ENCODE results near the gene SH3BGRL2.

SH3BGRL2 gene

GRCh38 chr6:79630883-79631692 lies at the start of gene SH3BGRL2:
TSS of gene SH3BGRL2 (plus strand) at chr6:79631329. CDS start at chr6:79631462, 133 bp downstream.
- ATAC-seq (peak; percentile 50), DNase-seq (ENCODE audit: low spot score in 2 of 2) (no peak)
- Mint-ChIP-seq H3K27ac (no peak within 1 kb of the TSS), H3K4me3 (peak within 1 kb of the TSS; percentile 67), H3K9me3 (no peaks in the 10 kb centered on the region), H3K4me1 (peaks cover 6% of the 10 kb centered on the region), H3K36me3 (no peaks in the 10 kb centered on the region)

GRCh38 chr6:79584332-79584731 lies 46.8 kb upstream of the SH3BGRL2 start:
- no peaks in the 10 kb centered on the region for H3K4me1 Mint-ChIP-seq
- no peak overlapping the region for H3K4me3 Mint-ChIP-seq
- H3K27ac Mint-ChIP-seq, result no peak overlapping the region
- H3K9me3 Mint-ChIP-seq, result peaks cover 4% of the 10 kb centered on the region
- no peaks in the 10 kb centered on the region for H3K36me3 Mint-ChIP-seq
- ATAC-seq (no peak), DNase-seq (ENCODE audit: low spot score in 2 of 2) (no peak)

DNA sequence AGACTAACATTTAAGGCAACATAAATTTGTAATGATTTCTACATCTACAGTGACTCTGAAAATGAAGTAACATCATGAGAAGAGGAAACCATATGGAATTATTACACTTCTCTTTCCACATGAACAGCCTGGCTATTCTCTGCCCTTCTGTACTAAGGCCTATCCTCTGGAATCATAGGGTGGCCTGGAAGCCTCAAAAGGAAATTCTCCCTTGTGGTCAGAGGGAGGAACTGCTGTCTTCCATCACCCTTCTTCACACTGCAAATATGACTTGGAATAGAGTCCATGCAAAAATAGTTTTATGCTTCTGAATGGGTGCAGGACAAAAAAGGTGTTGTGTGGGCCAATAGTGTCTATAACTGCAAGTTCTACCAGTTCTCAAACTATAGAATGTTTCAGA lies 44.6 kb upstream of the SH3BGRL2 start:
- Mint-ChIP-seq H3K27ac (no peak overlapping the region), H3K9me3 (no peaks in the 10 kb centered on the region), H3K4me3 (no peak overlapping the region), H3K4me1 (no peaks in the 10 kb centered on the region), H3K36me3 (no peaks in the 10 kb centered on the region)
- ATAC-seq, result no peak
- DNase-seq (ENCODE audit: low spot score in 2 of 2), result no peak

GRCh38 chr6:79589701-79590100 lies 41.4 kb upstream of the SH3BGRL2 start:
- Mint-ChIP-seq H3K36me3 (no peaks in the 10 kb centered on the region), H3K4me1 (no peaks in the 10 kb centered on the region), H3K4me3 (no peak overlapping the region), H3K9me3 (no peaks in the 10 kb centered on the region), H3K27ac (no peak overlapping the region)
- DNase-seq (ENCODE audit: low spot score in 2 of 2) (no peak), ATAC-seq (no peak)

DNA sequence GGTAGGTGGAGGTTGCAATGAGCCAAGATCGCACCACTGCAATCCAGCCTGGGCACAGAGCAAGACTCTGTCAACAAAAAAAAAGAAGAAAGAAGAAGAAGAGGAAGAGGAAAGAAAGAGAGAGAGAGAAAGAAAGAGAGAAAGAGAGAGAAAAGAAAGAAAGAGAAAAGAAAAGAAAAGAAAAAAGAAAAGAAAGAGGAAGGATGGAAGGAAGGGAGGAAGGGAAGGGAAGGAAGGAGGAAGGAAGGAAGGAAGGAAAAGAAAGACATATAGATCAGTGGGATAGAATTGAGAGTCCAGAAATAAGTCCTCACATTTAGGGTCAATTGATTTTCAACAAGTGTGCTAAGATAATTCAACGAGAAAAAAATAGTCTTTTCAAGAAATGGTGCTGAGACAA lies 34.0 kb upstream of the SH3BGRL2 start:
- no peak for ATAC-seq
- DNase-seq (ENCODE audit: low spot score in 2 of 2), result no peak
- H3K4me1 Mint-ChIP-seq, result no peaks in the 10 kb centered on the region
- H3K4me3 Mint-ChIP-seq, result no peak overlapping the region
- no peaks in the 10 kb centered on the region for H3K9me3 Mint-ChIP-seq
- peaks cover 4% of the 10 kb centered on the region for H3K36me3 Mint-ChIP-seq
- H3K27ac Mint-ChIP-seq, result no peak overlapping the region

DNA sequence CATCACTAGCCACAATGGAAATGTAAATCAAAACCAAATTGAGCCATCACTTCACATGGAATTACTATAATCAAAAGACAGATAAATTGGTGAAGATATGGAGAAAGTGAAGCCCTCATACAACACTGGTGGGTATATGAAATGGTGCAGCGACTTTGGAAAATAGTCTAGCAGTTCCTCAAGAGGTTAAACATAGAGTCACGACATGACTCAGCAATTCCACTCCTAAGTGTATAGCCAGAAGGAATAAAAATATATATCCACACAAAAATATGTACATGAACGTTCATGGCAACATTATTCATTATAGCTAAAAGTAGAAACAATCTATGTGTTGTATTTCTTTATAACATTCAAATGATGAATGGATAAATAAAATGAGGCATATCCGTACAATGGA lies 33.1 kb upstream of the SH3BGRL2 start:
- no peak overlapping the region for H3K4me3 Mint-ChIP-seq
- peaks cover 4% of the 10 kb centered on the region for H3K36me3 Mint-ChIP-seq
- DNase-seq (ENCODE audit: low spot score in 2 of 2) (no peak), ATAC-seq (no peak)
- H3K9me3 Mint-ChIP-seq, result no peaks in the 10 kb centered on the region
- no peaks in the 10 kb centered on the region for H3K4me1 Mint-ChIP-seq
- no peak overlapping the region for H3K27ac Mint-ChIP-seq

DNA sequence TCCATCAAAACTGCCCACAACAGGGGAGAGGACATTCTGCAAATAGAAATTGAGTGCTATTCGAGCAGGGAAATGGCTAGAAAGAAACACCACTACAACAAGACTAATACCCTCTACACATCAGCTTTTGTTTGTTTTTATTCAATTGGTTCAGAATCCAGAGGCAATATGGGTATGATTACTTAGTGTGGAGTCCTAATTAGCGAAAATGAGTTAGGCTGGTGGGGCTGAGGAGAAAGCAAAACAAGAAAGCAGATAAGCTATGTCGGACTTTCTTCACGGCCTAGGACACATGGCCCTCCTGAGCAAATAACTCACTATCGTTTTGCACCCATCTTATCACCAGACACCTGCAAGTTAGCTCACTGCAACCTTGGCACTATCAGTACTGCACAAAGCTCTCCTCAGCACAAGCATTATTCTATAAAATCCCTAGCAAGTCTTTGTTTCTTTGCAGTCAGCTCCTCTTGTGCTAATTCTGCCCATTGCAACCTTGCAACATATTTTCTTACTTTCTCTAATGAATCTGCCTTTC lies 31.3 kb upstream of the SH3BGRL2 start:
- peaks cover 4% of the 10 kb centered on the region for H3K36me3 Mint-ChIP-seq

DNA sequence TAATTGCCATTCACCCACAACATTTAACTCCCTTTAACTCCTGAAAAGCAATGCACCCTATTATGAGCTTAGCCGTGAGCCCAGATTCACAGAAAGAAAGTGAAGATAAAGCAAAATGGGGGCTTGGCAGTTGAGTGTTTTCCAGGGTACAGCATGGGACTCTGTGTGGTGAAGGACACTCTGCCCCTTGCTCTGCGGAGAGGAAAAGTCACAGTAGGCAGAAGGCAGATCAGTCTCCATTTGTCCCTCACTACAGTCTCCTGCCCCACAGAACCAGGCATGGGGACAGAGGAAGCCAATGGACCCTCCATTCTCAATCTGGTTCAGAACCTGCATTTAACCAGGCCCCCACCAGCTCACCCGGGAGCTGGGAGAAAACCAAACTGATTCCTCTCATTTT lies 30.8 kb upstream of the SH3BGRL2 start:
- H3K9me3 Mint-ChIP-seq, result no peaks in the 10 kb centered on the region
- no peak overlapping the region for H3K27ac Mint-ChIP-seq
- no peak for ATAC-seq
- no peak overlapping the region for H3K4me3 Mint-ChIP-seq
- DNase-seq (ENCODE audit: low spot score in 2 of 2), result no peak
- H3K4me1 Mint-ChIP-seq, result no peaks in the 10 kb centered on the region
- H3K36me3 Mint-ChIP-seq, result peaks cover 4% of the 10 kb centered on the region

More for the DNA sequence above, 31.3 kb upstream of the SH3BGRL2 start:
- H3K4me1 Mint-ChIP-seq, result no peaks in the 10 kb centered on the region
- no peak for DNase-seq (ENCODE audit: low spot score in 2 of 2)
- no peak overlapping the region for H3K27ac Mint-ChIP-seq
- no peak overlapping the region for H3K4me3 Mint-ChIP-seq
- no peak for ATAC-seq
- no peaks in the 10 kb centered on the region for H3K9me3 Mint-ChIP-seq

DNA sequence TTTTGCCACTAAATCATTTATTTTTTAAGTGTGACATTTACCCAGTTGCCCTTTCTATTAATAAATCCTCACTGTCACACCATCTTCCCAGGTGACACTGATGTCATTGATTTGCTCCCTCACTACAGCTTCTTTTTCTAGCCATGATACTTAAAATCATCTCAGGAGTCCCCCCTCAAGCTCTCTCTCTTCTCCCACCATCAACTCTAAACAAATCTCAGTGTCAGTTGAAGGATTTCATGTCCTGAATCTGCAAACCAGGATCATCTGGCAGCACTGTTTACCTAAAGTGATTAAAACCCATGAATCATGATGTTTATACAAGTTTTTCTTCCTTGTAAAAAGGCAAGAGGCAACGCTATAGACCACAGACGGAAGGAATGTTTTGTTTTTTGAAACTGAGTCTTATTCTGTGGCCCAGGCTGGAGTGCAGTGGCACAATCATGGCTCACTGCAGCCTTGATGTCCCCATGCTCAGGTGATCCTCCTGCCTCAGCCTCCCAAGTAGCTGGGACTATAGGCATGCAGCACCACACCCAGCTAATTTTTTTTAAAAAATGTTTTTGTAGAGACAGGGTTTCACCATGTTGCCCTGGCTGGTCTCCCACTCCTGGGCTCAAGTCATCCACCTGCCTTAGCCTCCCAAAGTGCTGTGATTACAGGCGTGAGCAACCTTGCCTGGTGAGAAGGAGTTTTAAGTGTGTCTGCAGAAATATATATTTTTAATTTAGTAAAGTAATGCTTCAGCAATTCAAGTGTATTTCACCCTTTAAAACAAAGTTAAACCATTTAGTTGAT lies 30.1 kb upstream of the SH3BGRL2 start:
- Mint-ChIP-seq H3K27ac (no peak overlapping the region), H3K4me3 (no peak overlapping the region), H3K4me1 (no peaks in the 10 kb centered on the region), H3K9me3 (no peaks in the 10 kb centered on the region), H3K36me3 (peaks cover 4% of the 10 kb centered on the region)
- DNase-seq (ENCODE audit: low spot score in 2 of 2) (no peak), ATAC-seq (no peak)

DNA sequence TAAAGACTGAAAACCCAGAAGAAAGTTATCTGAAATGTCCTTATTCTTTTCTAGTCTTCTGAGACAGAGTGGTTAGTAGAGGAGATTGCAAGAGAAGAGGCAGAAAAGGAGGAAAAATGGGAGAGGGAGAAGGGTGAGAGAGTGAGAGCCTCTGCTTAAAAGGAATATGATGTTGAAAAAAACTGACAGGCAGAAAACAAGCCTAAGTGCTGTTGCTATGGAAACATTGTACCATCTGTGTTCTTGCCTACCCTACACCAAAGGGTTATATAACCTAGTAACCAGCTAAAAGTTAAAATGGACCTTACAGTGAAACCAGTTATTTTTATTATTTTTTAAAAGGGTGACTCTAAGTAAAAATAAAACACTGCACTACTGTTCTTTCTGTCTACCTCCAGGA lies 28.3 kb upstream of the SH3BGRL2 start:
- DNase-seq (ENCODE audit: low spot score in 2 of 2) (no peak), ATAC-seq (no peak)
- H3K36me3 Mint-ChIP-seq, result no peaks in the 10 kb centered on the region
- no peaks in the 10 kb centered on the region for H3K4me1 Mint-ChIP-seq
- H3K9me3 Mint-ChIP-seq, result no peaks in the 10 kb centered on the region
- H3K27ac Mint-ChIP-seq, result no peak overlapping the region
- H3K4me3 Mint-ChIP-seq, result no peak overlapping the region

DNA sequence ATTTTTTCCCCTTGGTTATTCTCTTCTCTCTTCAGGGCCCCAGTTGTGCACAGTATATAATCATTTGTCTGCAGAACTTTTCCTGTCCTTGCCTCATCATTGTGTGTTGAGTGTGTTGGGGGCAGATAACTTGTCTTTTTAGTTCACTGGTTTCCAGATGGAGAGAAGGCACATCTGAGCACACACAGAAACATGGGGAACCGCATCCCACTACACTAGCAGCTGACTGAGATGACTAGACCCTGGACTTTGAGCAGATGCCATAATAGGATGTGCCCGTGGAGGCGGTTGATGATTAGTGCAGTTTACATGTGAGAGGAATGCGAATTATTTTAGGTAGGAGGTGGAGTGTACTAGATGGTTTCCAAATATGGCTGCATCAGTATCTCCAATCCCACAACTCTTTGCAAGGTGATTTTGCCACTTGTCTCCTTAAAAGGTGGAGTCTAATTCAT lies 26.5 kb upstream of the SH3BGRL2 start:
- DNase-seq (ENCODE audit: low spot score in 2 of 2) (no peak), ATAC-seq (no peak)
- no peaks in the 10 kb centered on the region for H3K36me3 Mint-ChIP-seq
- no peak overlapping the region for H3K27ac Mint-ChIP-seq
- H3K9me3 Mint-ChIP-seq, result no peaks in the 10 kb centered on the region
- no peak overlapping the region for H3K4me3 Mint-ChIP-seq
- no peaks in the 10 kb centered on the region for H3K4me1 Mint-ChIP-seq

GRCh38 chr6:79605061-79605460 lies 26.1 kb upstream of the SH3BGRL2 start:
- Mint-ChIP-seq H3K4me1 (no peaks in the 10 kb centered on the region), H3K27ac (no peak overlapping the region), H3K36me3 (no peaks in the 10 kb centered on the region), H3K9me3 (no peaks in the 10 kb centered on the region), H3K4me3 (no peak overlapping the region)
- ATAC-seq, result no peak
- DNase-seq (ENCODE audit: low spot score in 2 of 2), result no peak

GRCh38 chr6:79605968-79606764 lies 25.0 kb upstream of the SH3BGRL2 start:
- DNase-seq (ENCODE audit: low spot score in 2 of 2), result no peak
- Mint-ChIP-seq H3K4me1 (no peaks in the 10 kb centered on the region), H3K36me3 (no peaks in the 10 kb centered on the region), H3K4me3 (no peak overlapping the region), H3K27ac (no peak overlapping the region), H3K9me3 (no peaks in the 10 kb centered on the region)
- no peak for ATAC-seq

DNA sequence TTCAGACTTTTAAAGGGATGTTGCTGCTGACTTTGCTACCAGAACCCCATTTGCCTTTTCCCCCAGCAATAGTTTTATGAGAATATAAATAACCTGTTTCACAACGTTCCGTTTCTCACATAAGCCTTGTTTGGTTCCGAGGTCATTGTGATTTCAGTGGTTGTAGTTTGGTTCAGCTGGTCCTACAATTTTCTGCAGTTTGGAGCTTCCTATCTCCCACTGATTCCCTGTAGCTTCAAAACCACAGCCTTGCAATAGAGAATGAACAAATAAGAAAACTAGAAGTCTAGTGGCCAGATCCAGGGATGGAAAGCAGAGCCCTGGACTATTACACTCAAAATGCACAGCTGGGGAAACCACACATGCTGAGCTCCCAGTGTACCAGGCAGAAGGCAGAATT lies 24.1 kb upstream of the SH3BGRL2 start:
- no peak for DNase-seq (ENCODE audit: low spot score in 2 of 2)
- H3K9me3 Mint-ChIP-seq, result no peaks in the 10 kb centered on the region
- no peaks in the 10 kb centered on the region for H3K4me1 Mint-ChIP-seq
- H3K36me3 Mint-ChIP-seq, result no peaks in the 10 kb centered on the region
- H3K27ac Mint-ChIP-seq, result no peak overlapping the region
- ATAC-seq, result no peak
- H3K4me3 Mint-ChIP-seq, result no peak overlapping the region

Measured in stimulated activated effector memory CD8-positive, alpha-beta T cell treated with anti-CD3 and anti-CD28 coated beads, Interleukin-12 subunit alpha, Interleukin-12 subunit beta, amount 100 ng/mL, for 72 hours (primary cell).